HEK293 (cell line): ENCODE data around the gene LSM2.

Source experiments
- REPIN1 ChIP-seq: fragments of 450-650 bp; formaldehyde crosslinking; IDR thresholded peaks from 2 replicates; pipeline ENCODE4 v1.5.1; 2017; ENCODE audit warnings: missing biosample characterization, missing genetic modification characterization, low read depth
- ZNF114 ChIP-seq: fragments of 450-650 bp; formaldehyde crosslinking; IDR thresholded peaks from 2 replicates; pipeline ENCODE4 v1.5.0; 2017; ENCODE audit warnings: missing biosample characterization, missing genetic modification characterization
- ZNF202 ChIP-seq: fragments of 450-650 bp; formaldehyde crosslinking; IDR thresholded peaks from 2 replicates; pipeline ENCODE4 v1.5.1; 2016; ENCODE audit warnings: missing biosample characterization, missing genetic modification characterization, borderline replicate concordance
- ZNF433 ChIP-seq: fragments of 450-650 bp; formaldehyde crosslinking; IDR thresholded peaks from 2 replicates; pipeline ENCODE4 v1.5.1; 2016; ENCODE audit warnings: missing biosample characterization, missing genetic modification characterization, low read depth
- ZNF747 ChIP-seq: fragments of 450-650 bp; formaldehyde crosslinking; IDR thresholded peaks from 2 replicates; pipeline ENCODE4 v1.5.1; 2016; ENCODE audit warnings: missing biosample characterization, missing genetic modification characterization
- ZNF776 ChIP-seq: fragments of 450-650 bp; formaldehyde crosslinking; IDR thresholded peaks from 2 replicates; pipeline ENCODE4 v1.5.0; 2017; ENCODE audit warnings: missing biosample characterization, missing genetic modification characterization, borderline replicate concordance
- TF ChIP-seq, protein P1 (sequence below): fragments of 450-650 bp; formaldehyde crosslinking; IDR thresholded peaks from 2 replicates; pipeline ENCODE4 v1.5.1; 2016; ENCODE audit warnings: missing biosample characterization, missing genetic modification characterization
- TF ChIP-seq, protein P2 (sequence below): fragments of 450-650 bp; formaldehyde crosslinking; IDR thresholded peaks from 2 replicates; pipeline ENCODE4 v1.5.1; 2017; ENCODE audit warnings: missing biosample characterization, missing genetic modification characterization

GRCh38 chr6:31771992-31772358 is 34.8 kb downstream of the LSM2 start:
- TF ChIP-seq ZNF776 (tag by site-specific recombination) (no peak), ZNF114 (tag by site-specific recombination) (no peak), ZNF202 (tag by site-specific recombination) (no peak), ZNF433 (no peak), ZNF747 (tag by site-specific recombination) (no peak), REPIN1 (tag by site-specific recombination) (no peak)
- TF ChIP-seq, protein P1, sequence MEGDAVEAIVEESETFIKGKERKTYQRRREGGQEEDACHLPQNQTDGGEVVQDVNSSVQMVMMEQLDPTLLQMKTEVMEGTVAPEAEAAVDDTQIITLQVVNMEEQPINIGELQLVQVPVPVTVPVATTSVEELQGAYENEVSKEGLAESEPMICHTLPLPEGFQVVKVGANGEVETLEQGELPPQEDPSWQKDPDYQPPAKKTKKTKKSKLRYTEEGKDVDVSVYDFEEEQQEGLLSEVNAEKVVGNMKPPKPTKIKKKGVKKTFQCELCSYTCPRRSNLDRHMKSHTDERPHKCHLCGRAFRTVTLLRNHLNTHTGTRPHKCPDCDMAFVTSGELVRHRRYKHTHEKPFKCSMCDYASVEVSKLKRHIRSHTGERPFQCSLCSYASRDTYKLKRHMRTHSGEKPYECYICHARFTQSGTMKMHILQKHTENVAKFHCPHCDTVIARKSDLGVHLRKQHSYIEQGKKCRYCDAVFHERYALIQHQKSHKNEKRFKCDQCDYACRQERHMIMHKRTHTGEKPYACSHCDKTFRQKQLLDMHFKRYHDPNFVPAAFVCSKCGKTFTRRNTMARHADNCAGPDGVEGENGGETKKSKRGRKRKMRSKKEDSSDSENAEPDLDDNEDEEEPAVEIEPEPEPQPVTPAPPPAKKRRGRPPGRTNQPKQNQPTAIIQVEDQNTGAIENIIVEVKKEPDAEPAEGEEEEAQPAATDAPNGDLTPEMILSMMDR (tag by site-specific recombination): no peak
- TF ChIP-seq, protein P2, sequence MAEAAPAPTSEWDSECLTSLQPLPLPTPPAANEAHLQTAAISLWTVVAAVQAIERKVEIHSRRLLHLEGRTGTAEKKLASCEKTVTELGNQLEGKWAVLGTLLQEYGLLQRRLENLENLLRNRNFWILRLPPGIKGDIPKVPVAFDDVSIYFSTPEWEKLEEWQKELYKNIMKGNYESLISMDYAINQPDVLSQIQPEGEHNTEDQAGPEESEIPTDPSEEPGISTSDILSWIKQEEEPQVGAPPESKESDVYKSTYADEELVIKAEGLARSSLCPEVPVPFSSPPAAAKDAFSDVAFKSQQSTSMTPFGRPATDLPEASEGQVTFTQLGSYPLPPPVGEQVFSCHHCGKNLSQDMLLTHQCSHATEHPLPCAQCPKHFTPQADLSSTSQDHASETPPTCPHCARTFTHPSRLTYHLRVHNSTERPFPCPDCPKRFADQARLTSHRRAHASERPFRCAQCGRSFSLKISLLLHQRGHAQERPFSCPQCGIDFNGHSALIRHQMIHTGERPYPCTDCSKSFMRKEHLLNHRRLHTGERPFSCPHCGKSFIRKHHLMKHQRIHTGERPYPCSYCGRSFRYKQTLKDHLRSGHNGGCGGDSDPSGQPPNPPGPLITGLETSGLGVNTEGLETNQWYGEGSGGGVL (tag by site-specific recombination): no peak
